B cell (primary cell): ENCODE measurements around the gene JMJD1C. TPM values are rescaled to one million over a fixed set of nuclear protein-coding genes. Genes with fewer than 3 reads are reported as not detected.

Source experiments
- ATAC-seq: fragments of 200-7000 bp; cut with Tn5 transposase; one replicate; pipeline ENCODE4 v1.10.0; 2021; ENCODE audit warnings: low read depth, mild to moderate bottlenecking, moderate number of reproducible peaks, moderate library complexity
- CTCF ChIA-PET: fragments of 350-600 bp; sonication (Branson Sonifier 250); formaldehyde crosslinking; loops from one replicate; lab custom pipeline; 2021; ENCODE audit warnings: antibody characterized with exemption, inconsistent platforms; lab: Charles Lee
- POLR2A ChIA-PET: fragments of 350-600 bp; sonication (Branson Sonifier 250); formaldehyde crosslinking; loops from one replicate; lab custom pipeline; 2021; ENCODE audit warnings: antibody characterized with exemption; lab: Charles Lee
- DNase-seq: peaks from one replicate; pipeline ENCODE4 v3.0.0; 2013
- H2AFZ ChIP-seq: 2 replicates; pipeline ENCODE4 v1.6.1; 2012; ENCODE audit warnings: mild to moderate bottlenecking, low read depth, low read length; ENCODE audit not compliant: insufficient read depth, poor library complexity, severe bottlenecking
- H3K27ac ChIP-seq, 2 donors: 1 replicate in 1 of 2; 2 replicates in 1 of 2; pipeline ENCODE4 v1.5.1; 2012 to 2013; ENCODE audit warnings: low read length in 2 of 2, mild to moderate bottlenecking in 2 of 2, moderate library complexity in 1 of 2
- H3K27me3 ChIP-seq, 4 experiments: fragments of 200-600 bp in 1 of 4; sonication (generic) in 1 of 4; replicated peaks in 1 of 4; 1 replicate in 2 of 4; 2 replicates in 2 of 4; pipeline versions ENCODE4 v1.6.1 to v1.7.0; 2013 to 2016; ENCODE audit warnings: low read length in 3 of 4, mild to moderate bottlenecking in 2 of 4, mixed read lengths in 1 of 4, moderate library complexity in 1 of 4; ENCODE audit not compliant: insufficient read depth in 4 of 4, control insufficient read depth in 3 of 4; ENCODE audit errors: control extremely low read depth in 1 of 4
- H3K36me3 ChIP-seq, 2 experiments: replicated peaks in 1 of 2; 1 replicate in 1 of 2; 2 replicates in 1 of 2; pipeline versions ENCODE4 v1.6.1 to v1.7.1; 2013; ENCODE audit warnings: low read length in 1 of 2; ENCODE audit not compliant: insufficient read depth in 2 of 2, control insufficient read depth in 1 of 2; ENCODE audit errors: control extremely low read depth in 1 of 2, extremely low read depth in 1 of 2
- H3K4me1 ChIP-seq, 2 donors: fragments of 200-600 bp in 1 of 2; sonication (generic) in 1 of 2; 1 replicate in 1 of 2; 2 replicates in 1 of 2; pipeline versions ENCODE4 v1.5.1 to v1.6.1; 2013 to 2017; ENCODE audit warnings: low read length in 2 of 2; ENCODE audit not compliant: control insufficient read depth in 2 of 2, insufficient read depth in 2 of 2
- H3K4me2 ChIP-seq: replicated peaks from 2 replicates; pipeline ENCODE3; 2012; ENCODE audit warnings: mild to moderate bottlenecking, low read depth, low read length; ENCODE audit not compliant: poor library complexity, severe bottlenecking
- H3K4me3 ChIP-seq, 5 experiments: fragments of 200-600 bp in 1 of 5; sonication (generic) in 1 of 5; 1 replicate in 3 of 5; 2 replicates in 2 of 5; pipeline versions ENCODE4 v1.5.1 to v1.7.0; 2011 to 2016; ENCODE audit warnings: low read length in 4 of 5, mild to moderate bottlenecking in 4 of 5, low read depth in 2 of 5, control low read depth in 1 of 5, moderate library complexity in 1 of 5; ENCODE audit not compliant: insufficient read depth in 1 of 5; ENCODE audit errors: control extremely low read depth in 1 of 5, extremely low read depth in 1 of 5
- H3K79me2 ChIP-seq: fragments of 200-600 bp; sonication (generic); one replicate; pipeline ENCODE4 v1.6.0; 2016; ENCODE audit warnings: low read length; ENCODE audit not compliant: control insufficient read depth, insufficient read depth
- H3K9ac ChIP-seq: fragments of 200-600 bp; sonication (generic); 2 replicates; pipeline ENCODE4 v1.6.1; 2017; ENCODE audit warnings: mild to moderate bottlenecking, low read length, moderate library complexity
- H3K9me3 ChIP-seq, 3 donors: one replicate each; pipeline versions ENCODE4 v1.6.1 to v1.7.1; 2013; ENCODE audit warnings: low read length in 2 of 3; ENCODE audit not compliant: control insufficient read depth in 2 of 3, insufficient read depth in 1 of 3; ENCODE audit errors: control extremely low read depth in 1 of 3
- H4K20me1 ChIP-seq: 2 replicates; pipeline ENCODE4 v1.6.0; 2012; ENCODE audit warnings: mild to moderate bottlenecking, low read length; ENCODE audit not compliant: insufficient read depth, control insufficient read depth, poor library complexity, severe bottlenecking
- H3K27ac Mint-ChIP-seq: one replicate; pipeline ENCODE4 v1.8.0; 2021; ENCODE audit warnings: mixed read lengths
- H3K27me3 Mint-ChIP-seq: one replicate; pipeline ENCODE4 v1.8.0; 2021; ENCODE audit warnings: mixed read lengths
- H3K4me1 Mint-ChIP-seq: one replicate; pipeline ENCODE4 v1.8.0; 2021; ENCODE audit warnings: mixed read lengths
- H3K4me3 Mint-ChIP-seq: one replicate; pipeline ENCODE4 v1.8.0; 2021; ENCODE audit warnings: mixed read lengths
- H3K9me3 Mint-ChIP-seq: one replicate; pipeline ENCODE4 v1.8.0; 2022; ENCODE audit warnings: mixed read lengths; ENCODE audit not compliant: insufficient read depth
- CTCF ChIP-seq: fragments of 200-600 bp; IDR thresholded peaks from one replicate; pipeline ENCODE4 v1.8.0; 2022; ENCODE audit warnings: antibody characterized with exemption, mild to moderate bottlenecking
- EZH2 ChIP-seq: IDR thresholded peaks from 2 replicates; pipeline ENCODE4 v1.6.1; 2012; ENCODE audit warnings: borderline replicate concordance, low read depth, mild to moderate bottlenecking, moderate library complexity, low read length; ENCODE audit not compliant: insufficient read depth, poor library complexity, severe bottlenecking
- WGBS: methylation state at CpG from one replicate; pipeline ENCODE4 v1.1.5; 2013; ENCODE audit warnings: missing lambda C conversion rate; ENCODE audit not compliant: insufficient coverage; 5-methylcytosine and 5-hydroxymethylcytosine counted together
- intact Hi-C: fragments of 100-400 bp; cut with micrococcal nuclease; formaldehyde crosslinking; loops from one replicate; pipeline ENCODE4 v1.10.0; 2022
- polyA plus RNA-seq: library from polyadenylated mRNA; depleted of rRNA; stranded (reverse); fragments of >200 nt; gene quantifications from 2 replicates; pipeline ENCODE4 v1.2.3, GENCODE V29; 2012
- total RNA-seq, 2 donors: library from RNA; stranded (reverse); fragments of 120-200 nt in 1 of 2; gene quantifications; 1 replicate in 1 of 2; 2 replicates in 1 of 2; pipeline versions ENCODE4 v1.2.3 to v1.2.4, GENCODE V29; 2013 to 2022

Gene JMJD1C
- total and polyA plus RNA-seq, 2 donors (not counting 1 experiment from before 2014, with no cell fraction given): 81.8 to 235 TPM

GRCh38 chr10:63407136-63407662 is 58.6 kb downstream of the JMJD1C start:
- no peak overlapping the region for H3K4me2 ChIP-seq
- intact Hi-C loops: loop anchor here (5.0 kb wide), 1 partner anchor 35 kb away; no protein-coding TSS in a partner anchor
- no peak overlapping the region for H3K27ac Mint-ChIP-seq
- TF ChIP-seq EZH2 (no peak), CTCF (no peak)
- peaks cover 6 to 10% of the 10 kb centered on the region in 2 donors for H3K4me1 ChIP-seq
- no peaks in the 10 kb centered on the region for H3K27me3 Mint-ChIP-seq
- peaks cover 18% of the 10 kb centered on the region for H3K4me1 Mint-ChIP-seq
- no peaks in the 10 kb centered on the region for H3K36me3 ChIP-seq
- WGBS: no CpG with 5 or more reads among the region's 1 CpG
- H4K20me1 ChIP-seq: no peaks in the 10 kb centered on the region
- H3K9me3 ChIP-seq: peaks cover 0 to 1% (median 0%) of the 10 kb centered on the region in 3 donors
- H3K4me3 ChIP-seq: no peak overlapping the region
- no peak overlapping the region for H3K27ac ChIP-seq
- no peak for ATAC-seq
- H3K9ac ChIP-seq: no peak overlapping the region
- H3K27me3 ChIP-seq: no peaks in the 10 kb centered on the region
- no peak overlapping the region for H2AFZ ChIP-seq
- peaks cover 30% of the 10 kb centered on the region for H3K79me2 ChIP-seq
- ChIA-PET CTCF (interaction anchor here (0.8 to 1.2 kb wide), 2 partner anchors 9 to 313 kb away, joined by 3 read pairs; no protein-coding TSS in a partner anchor), POLR2A (no interaction called here)
- H3K4me3 Mint-ChIP-seq: no peak overlapping the region
- H3K9me3 Mint-ChIP-seq: no peaks in the 10 kb centered on the region
- no peak for DNase-seq

- Histone ChIP-seq H3K4me2 (no peak overlapping the region), H2AFZ (no peak overlapping the region), H3K9me3 (peaks cover 0 to 9% (median 0%) of the 10 kb centered on the region in 3 donors), H3K9ac (no peak overlapping the region), H4K20me1 (no peaks in the 10 kb centered on the region), H3K27me3 (no peaks in the 10 kb centered on the region), H3K4me3 (no peak overlapping the region), H3K27ac (no peak overlapping the region), H3K4me1 (no peaks in the 10 kb centered on the region), H3K36me3 (no peaks in the 10 kb centered on the region), H3K79me2 (peaks cover 32% of the 10 kb centered on the region)
- DNase-seq: no peak
- no peak for TF ChIP-seq CTCF
- TF ChIP-seq EZH2: no peak
- Mint-ChIP-seq H3K4me1 (peaks cover 10% of the 10 kb centered on the region), H3K27me3 (no peaks in the 10 kb centered on the region), H3K27ac (no peak overlapping the region), H3K9me3 (peaks cover 3% of the 10 kb centered on the region), H3K4me3 (no peak overlapping the region)
- intact Hi-C loops: no loop called here
- 100% methylated on average over 2 of the region's 7 CpGs for WGBS
- ChIA-PET POLR2A (no interaction called here), CTCF (no interaction called here)
- no peak for ATAC-seq
Observed at GRCh38 chr10:63396133-63396761, 69.5 kb downstream of the JMJD1C start.
